GM12878 (cell line): ENCODE measurements around the gene MALRD1.

ENCODE experiments used
- CBX3 ChIP-seq: fragments of 200-600 bp; sonication (generic); IDR thresholded peaks from 2 replicates; pipeline ENCODE4 v1.6.1; 2016; ENCODE audit warnings: low read depth, borderline replicate concordance
- CTCF ChIP-seq, 3 experiments: IDR thresholded peaks in 2 of 3; conservative IDR thresholded peaks in 1 of 3; 2 replicates each; pipeline ENCODE4 v1.5.1; 2011; ENCODE audit warnings: low read depth in 3 of 3, low read length in 3 of 3, mild to moderate bottlenecking in 3 of 3, control low read depth in 2 of 3, moderate library complexity in 2 of 3, inconsistent platforms in 1 of 3, mixed read lengths in 1 of 3; ENCODE audit not compliant: control insufficient read depth in 2 of 3, insufficient read depth in 1 of 3; ENCODE audit errors: extremely low read depth in 1 of 3
- E4F1 ChIP-seq: fragments of 450-650 bp; IDR thresholded peaks from 2 replicates; pipeline ENCODE4 v1.6.1; 2018; ENCODE audit warnings: borderline replicate concordance, mild to moderate bottlenecking; ENCODE audit not compliant: partially characterized antibody
- EP300 ChIP-seq, 2 experiments: fragments of 150-350 bp in 1 of 2; IDR thresholded peaks; 2 replicates each; pipeline ENCODE4 v1.6.1; 2011 to 2012; ENCODE audit warnings: low read depth in 2 of 2, low read length in 2 of 2, borderline replicate concordance in 1 of 2, improper control_type of control experiment in 1 of 2, inconsistent platforms in 1 of 2; ENCODE audit not compliant: control insufficient read depth in 1 of 2
- POLR2AphosphoS2 ChIP-seq: IDR thresholded peaks from 2 replicates; pipeline ENCODE4 v1.6.1; 2011; ENCODE audit warnings: low read depth, mild to moderate bottlenecking, low read length, improper control_type of control experiment, moderate library complexity
- RAD21 ChIP-seq: IDR thresholded peaks from 2 replicates; pipeline ENCODE4 v1.6.1; 2011; ENCODE audit warnings: mild to moderate bottlenecking, low read depth, low read length, moderate library complexity; ENCODE audit not compliant: insufficient read depth

- no peak for TF ChIP-seq EP300 (IDR thresholded peaks at IDR 0.05; ENCODE audit: borderline replicate concordance in 1 of 2, control insufficient read depth in 1 of 2, low read depth in 2 of 2, low read length in 2 of 2)
- TF ChIP-seq POLR2AphosphoS2 = no peak
- TF ChIP-seq RAD21 = no peak
- TF ChIP-seq CTCF (IDR thresholded peaks at IDR 0.05 in 2 of 3, conservative IDR thresholded peaks at IDR 0.05 in 1 of 3; ENCODE audit: control insufficient read depth in 2 of 3, extremely low read depth in 1 of 3, insufficient read depth in 1 of 3, low read depth in 3 of 3, low read length in 3 of 3) = no peak
- no peak for TF ChIP-seq CBX3
- TF ChIP-seq E4F1 = no peak
Measured at GRCh38 chr10:19252531-19252930, 203.9 kb downstream of the MALRD1 start.
